Fibroblast of skin of right quadriceps (primary cell): Measurements from ENCODE around the gene UBN1.

Source experiments
- DNase-seq: peaks from one replicate; pipeline ENCODE4 v3.0.0-alpha.2; 2013

Gene UBN1, protein sequence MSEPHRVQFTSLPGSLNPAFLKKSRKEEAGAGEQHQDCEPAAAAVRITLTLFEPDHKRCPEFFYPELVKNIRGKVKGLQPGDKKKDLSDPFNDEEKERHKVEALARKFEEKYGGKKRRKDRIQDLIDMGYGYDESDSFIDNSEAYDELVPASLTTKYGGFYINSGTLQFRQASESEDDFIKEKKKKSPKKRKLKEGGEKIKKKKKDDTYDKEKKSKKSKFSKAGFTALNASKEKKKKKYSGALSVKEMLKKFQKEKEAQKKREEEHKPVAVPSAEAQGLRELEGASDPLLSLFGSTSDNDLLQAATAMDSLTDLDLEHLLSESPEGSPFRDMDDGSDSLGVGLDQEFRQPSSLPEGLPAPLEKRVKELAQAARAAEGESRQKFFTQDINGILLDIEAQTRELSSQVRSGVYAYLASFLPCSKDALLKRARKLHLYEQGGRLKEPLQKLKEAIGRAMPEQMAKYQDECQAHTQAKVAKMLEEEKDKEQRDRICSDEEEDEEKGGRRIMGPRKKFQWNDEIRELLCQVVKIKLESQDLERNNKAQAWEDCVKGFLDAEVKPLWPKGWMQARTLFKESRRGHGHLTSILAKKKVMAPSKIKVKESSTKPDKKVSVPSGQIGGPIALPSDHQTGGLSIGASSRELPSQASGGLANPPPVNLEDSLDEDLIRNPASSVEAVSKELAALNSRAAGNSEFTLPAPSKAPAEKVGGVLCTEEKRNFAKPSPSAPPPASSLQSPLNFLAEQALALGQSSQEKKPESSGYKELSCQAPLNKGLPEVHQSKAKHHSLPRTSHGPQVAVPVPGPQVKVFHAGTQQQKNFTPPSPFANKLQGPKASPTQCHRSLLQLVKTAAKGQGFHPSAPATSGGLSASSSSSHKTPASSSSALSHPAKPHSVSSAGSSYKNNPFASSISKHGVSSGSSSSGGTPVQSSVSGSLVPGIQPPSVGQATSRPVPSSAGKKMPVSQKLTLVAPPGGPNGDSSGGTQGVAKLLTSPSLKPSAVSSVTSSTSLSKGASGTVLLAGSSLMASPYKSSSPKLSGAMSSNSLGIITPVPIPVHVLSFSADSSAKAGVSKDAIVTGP (N-terminal part only)

DNA sequence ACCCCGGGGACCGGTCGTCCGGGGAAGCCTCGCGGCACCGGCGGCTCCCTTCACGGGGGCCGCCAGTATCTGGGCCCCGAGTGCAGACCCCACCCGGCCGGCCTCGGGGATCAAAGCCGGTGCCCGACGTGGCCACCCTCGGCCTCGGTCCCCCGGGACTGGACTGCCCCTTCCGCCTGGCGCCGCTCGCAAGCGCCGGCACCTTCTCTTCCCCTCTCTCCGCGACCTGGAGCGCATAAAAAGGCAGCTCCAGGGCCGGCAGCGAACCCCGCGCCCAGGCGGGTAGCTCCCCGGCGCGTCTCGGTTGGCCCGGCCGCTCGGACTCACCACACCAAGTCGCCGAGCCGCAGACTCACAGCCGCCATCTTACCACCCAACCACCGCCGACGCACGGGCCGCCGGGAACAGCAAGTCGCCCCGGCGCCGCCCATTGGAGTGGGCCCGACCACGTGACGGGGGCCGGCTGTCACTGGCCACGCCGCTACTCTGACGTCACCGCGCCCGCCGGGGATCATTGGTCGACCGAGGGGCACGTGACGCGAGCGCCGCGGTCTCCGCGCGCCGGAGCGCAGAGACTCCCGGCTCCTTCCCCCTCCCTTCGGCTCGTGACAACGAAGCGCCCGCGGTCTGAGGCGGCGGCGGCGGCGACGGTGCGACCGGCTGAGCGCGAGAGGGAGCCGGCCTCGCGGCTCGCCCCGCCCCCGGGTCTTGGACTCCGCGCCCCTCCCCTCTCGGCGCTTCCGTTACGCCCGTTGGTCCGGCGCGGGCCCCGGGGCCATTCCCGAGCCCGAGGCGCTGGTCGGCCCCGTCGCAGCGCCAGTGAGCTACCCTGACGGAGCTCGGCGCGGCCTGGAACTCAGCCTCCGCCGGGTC is at the start of gene UBN1, which contains the start of gene GLYR1:
TSS of gene UBN1 (plus strand) at position 581 of the 873 bp plus-strand sequence. CDS start 5,437 bp downstream, outside the sequence.
TSS of gene GLYR1 (minus strand) at position 388 of the 873 bp plus-strand sequence. CDS start at position 365, 23 bp downstream.
- peak; percentile 97 for DNase-seq

DNA sequence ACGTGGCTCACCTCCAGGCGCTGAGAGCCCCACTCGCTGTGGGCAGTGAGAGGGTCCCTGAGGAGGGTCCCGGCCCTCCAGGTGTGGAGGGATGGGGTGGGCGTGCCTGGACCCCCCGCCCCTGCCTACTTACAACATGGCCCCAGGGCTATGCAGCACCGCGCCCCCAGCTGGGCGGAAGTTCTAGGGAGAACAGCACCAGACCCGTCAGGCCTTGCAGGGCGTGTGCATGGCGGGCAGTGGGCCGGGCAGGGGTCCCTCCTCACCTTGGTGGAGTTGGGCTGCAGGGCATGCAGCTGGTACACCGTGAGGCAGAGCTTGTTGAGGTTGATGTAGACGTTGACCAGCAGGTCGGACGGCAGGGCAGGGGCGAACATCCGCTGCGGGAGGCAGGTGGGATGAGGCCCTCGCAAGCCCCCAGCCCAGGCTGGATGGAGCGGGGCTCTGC is 49.5 kb upstream of the UBN1 start:
- DNase-seq = no peak

DNA sequence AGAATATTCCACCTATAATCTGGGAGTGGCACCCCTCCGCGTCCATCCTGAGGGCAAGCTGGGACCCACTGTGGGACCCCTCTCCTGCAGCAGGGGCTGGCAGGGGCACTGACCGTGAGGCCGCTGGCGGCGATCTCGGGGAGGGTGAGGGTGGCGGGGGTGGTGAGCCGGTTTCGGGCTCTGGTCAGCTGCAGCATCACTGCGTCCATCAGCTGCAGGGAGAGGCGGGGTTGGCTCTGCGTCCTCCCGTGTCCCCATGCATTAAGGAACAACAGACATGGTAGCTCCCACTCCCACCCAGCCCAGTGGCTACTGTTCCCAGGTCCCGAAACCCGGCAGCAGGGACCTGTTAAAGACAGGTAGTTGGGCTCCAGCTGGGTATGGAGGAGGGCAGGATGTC is 48.8 kb upstream of the UBN1 start:
- DNase-seq = no peak

DNA sequence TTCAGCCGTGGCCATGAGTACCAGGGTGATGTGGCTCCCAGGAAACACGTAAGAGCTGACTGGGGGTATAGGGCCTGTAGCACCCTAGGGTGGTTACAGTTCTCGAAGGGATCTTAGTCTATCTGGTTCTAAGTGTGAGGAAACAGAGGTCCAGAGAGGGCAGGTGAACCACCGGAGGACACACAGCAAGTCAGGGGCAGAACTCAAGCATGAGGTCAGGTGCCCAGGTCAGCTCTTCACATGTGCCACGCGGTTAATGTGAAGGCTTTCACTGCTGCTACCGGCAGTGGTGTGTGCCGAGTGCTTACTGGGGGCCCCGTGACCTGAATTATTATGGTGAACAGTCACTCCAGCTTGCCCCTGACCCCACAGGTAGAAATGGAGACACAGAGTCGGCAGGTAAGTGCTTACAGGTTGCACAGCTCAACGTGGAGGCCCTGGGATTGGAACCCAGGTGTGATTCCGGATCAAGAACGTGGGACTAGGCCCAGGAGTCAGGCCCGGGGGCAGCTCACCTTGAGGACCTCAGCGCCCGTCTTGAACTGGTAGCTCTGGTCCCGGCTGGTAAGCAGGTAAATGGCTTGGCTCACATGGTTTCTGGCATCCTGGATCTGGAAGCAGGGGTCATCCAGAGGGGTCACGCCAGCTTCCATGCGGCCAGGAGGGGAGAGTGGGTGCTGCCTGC is 48.0 kb upstream of the UBN1 start:
- no peak for DNase-seq

DNA sequence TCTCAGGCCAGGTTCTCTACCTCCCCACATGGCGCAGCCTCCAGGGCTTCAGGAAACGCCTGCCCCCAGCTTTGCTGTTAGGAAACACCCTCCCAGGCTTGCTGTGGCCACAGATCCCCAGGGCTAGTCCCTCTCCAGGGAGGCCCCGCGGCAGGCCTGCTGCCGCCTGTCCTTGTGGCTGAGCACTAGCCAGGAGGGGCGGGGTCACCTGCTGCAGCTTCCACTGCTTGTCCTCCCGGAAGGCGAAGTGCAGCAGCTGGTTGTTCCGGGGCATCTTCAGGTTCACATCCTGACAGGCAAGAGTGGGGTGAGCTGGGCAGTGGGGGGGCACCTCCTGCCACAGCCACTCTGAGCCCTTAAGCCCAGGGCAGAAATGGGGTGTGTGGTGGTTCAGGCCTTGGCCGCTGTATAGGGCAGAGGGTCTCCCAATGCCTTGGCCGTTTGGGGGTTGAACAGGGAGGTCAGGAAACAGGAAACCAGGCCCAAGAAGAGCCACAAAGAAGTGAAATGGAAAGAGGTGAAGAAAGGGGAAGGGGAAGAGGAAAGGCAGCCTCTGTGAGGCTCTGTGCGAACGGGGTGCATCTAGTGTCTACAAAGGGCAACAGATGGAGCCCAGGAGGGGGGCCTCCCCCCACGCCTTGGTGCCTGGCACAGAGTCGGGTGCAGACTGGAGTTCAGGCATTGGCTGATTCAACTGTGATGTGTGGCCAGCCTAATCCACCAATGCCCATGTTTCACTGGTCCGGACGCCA is 46.8 kb upstream of the UBN1 start:
- no peak for DNase-seq

DNA sequence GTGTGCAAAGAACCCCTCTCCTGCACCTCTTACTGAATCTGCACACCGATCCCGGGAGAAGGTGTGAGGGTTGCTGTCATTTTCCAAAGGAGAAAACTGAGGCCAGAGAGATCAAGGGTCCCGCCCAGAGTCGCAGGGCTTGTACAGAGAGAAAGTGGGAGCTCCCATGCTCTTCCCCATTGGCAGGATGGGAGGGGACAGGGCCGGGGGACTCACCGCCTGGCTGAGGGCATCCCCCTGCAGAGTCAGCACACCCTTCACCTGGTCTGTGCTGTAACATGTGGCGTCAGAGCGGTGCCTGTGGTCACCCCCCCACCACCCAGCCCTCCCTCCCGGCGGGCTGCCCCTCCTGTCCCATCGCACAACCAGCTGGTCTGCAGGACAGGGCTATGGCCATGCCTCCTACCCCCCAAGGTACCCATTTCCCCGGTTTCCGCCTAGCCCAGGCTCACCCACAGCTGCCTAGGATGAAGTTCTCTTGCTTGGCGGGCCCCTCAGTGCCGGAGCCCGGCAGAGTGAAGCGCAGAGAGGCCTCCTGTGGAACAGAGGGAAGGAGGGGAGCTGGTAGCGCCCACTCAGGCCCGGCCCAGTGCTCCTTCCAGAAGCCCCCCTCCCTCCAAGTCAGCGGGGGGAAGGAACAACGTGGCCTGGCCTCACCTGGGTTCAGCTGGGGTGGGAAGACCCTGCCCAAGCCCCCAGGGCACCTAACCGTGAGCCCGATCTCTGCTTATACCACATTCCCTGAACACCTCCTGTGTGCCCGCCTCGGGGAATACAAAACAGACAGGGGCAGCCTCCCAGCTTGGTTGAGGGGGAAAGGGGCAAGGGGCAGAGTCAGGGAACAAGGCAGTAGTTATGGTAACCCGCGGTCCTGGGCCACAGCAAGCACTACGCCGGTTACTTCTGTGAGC is 46.0 kb upstream of the UBN1 start:
- DNase-seq = no peak

DNA sequence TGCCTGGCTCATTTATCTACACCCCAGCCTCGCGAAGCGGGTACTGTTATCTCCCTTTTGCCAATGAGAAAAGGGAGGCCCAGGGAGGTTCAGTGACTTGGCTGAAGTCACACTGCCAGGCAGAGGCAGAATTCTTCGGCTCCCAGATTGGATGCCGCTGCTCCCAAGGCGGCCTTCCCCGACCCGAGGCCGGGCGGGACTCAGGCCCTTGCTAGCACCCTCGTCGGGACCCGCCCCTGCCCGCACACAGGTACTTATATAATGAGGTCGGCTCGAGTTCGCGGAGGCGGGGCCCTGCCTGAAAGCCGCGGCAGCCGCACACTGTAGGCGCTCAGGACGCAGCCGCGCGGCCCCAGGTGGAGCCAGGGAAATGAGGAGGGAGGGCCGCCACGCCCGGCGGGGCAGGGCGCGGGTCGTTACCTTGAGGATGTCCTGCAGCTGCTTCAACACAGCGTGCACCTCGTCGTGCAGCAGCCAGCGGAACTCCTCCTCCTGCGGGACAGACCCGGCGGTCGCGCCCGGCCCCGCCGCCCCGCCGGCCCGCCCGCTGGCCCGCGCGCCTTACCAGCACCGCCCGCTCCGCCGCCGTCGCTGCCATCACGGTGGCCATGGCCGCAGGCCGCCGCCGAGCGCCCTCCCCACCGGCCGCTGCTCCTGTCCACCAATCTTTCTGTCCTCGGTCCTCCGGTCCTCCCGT is 45.2 kb upstream of the UBN1 start, which contains the start of gene ROGDI:
TSS of gene ROGDI (minus strand) at position 672 of the 697 bp plus-strand sequence. CDS start at position 610, 62 bp downstream.
- DNase-seq = peak; percentile 9

DNA sequence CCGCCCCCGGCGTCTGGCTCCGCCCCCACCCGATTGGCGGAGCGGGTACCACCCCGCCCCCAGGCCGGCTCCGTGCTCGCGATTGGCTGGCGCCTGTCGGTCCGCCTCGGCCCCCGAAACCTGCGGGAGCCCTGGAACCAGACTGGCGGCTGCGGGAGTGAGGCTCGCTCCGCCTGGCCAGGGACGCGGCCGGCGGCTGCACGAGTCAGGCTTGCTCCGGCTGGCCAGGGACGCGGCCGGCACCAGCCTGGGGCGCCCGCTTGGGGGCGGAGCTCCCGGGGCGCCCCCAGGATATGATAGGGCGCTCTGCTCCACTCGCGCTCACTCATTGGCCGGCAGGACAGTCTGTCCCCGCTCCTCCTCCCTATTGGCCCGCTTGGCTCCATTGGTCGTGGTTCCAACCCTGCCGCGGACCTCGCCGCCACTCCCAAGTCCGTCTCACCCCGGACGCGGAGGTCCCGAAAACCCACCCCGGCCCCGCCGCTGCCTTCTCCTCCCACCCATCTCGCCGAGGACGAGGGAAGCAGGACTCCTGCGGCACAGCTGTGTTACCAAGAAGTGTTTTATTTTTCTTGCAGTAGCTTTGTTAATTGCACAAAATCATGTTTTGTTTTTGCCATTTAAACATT is 44.5 kb upstream of the UBN1 start:
- DNase-seq = peak; percentile 90

DNA sequence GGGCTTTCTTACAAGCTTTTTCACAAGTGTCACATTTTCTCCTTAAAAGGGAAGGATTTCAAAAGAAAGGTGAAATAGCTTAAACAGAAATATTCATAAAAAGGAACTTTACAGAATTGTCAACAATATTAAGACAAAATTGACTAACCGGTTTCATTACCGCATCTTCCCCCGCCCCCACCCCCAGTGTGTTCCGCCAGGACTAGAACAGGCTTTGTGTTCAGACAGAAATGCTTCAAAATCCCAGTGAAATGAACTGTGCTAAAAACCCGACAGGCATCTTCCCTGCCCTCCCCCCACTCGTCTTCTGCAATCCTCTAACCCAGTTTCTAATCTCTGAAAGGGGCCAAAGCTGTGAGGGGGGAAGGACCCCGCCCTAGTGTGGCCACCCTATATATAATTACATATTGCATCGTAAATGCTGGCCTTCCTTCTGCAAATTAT is 43.9 kb upstream of the UBN1 start:
- DNase-seq = peak; percentile 22

DNA sequence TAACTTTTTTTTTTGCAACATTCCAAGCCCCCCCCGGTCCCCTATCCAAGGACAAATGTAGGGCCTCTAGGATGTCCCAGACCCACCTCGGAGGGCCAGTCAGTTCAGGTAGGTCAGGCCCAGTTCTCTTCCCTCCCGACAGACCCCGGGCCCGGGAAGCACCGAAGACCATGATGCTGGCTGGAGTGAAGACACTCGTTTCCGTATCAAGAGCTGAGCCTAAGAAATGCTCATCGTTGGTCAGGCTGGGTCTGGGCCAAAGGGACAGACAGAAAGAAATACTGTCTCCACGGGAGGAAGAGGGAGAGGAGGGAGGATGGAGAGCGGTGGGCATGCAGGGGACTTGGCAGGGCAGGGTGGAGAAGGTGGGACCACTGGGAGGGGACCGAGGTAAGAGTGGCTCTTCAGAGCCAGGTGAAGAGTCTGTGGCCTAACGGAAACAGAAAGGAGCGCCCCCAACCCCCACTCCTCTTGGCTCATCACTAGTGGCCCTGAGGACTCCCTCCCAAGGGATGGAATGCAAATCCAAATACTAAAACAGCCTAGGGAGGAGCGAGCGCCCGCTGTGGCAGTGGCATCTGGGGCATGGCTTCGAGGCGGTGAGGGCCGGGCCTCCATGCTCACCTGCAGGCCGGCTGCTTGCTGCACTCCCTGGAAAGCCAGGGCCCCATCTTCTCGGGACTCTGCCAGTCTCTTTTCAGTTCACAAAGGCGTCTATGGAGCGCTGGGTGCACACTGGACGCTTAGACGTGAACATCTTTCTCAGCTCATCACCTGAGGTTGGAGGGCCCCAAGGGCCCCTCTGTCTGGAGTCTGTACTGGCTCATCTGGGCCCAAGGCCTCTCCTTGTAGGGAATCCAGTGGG is 43.2 kb upstream of the UBN1 start:
- no peak for DNase-seq

DNA sequence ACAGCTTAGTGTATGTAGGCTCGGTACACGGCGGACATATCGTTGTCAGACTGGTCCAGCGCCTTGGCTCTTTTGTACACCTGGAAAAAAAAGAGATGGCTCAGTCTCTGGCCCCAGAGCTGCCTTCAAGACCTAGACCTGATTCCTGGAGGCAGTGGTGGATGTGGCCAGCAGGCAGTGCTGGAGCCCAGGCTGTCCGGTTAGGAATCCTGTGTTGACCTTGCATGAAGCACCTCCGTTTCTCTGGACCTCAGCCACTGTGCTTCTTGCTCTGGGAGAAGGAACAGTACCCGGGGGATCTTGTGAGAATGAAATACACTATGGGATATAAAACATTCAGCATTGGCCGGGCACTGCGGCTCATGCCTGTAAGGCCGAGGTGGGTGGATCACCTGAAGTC is 42.0 kb upstream of the UBN1 start:
- DNase-seq = no peak

DNA sequence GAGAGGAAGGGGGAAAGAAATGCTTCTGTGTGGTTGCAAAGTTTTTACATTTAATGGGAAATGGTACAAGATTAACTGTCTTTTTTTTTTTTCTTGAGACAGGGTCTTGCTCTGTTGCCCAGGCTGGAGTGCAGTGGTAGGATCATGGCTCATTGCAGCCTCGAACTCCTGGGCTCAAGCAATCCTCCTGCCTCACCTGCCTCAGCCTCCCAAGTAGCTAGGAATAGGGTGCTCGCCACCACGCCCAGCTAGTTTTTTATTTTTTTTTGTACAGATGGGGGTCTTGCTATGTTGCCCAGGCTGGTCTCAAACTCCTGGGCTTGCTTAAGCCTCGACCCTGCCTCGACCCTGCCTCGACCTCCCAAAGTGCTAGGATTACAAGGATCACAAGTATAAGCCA is 41.0 kb upstream of the UBN1 start:
- no peak for DNase-seq

DNA sequence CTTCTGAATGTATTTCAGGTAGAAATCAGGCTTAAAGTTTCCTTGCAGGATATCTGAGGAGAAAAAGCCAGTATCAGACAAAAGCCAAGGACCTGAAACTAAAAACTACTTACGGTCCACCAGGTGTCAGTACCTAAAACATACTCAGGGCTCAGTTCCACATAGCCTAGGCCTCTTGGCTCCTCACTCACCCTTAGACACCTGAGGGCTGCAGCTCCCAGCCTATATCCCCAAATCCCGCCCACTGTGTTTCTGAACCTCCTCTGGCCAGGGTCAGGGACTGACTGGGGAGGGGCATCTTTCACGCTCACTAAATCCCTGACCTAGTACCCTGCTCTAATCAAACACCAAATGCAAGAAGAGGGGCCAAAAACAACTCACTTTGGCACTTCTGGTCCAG is 36.0 kb upstream of the UBN1 start:
- DNase-seq = no peak

DNA sequence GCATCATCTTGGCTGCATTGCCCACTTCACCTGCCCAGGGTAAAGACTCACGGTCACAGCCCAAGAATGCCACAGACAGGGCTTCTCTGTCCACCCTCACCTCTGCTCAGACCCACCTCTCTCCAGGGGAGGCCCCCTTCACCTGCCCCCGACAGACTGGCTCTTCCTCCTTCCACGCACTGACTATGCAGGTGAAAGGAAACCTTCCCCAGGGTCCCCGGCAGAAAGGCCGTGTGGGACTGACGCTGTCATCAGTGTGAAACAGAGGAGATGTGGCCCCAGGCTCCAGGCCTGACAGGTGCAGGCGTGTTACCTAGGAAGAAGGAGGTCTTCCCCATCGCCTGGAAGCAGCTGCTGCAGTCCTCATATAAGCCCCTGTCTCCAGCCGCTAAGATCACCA is 35.5 kb upstream of the UBN1 start:
- DNase-seq = no peak

DNA sequence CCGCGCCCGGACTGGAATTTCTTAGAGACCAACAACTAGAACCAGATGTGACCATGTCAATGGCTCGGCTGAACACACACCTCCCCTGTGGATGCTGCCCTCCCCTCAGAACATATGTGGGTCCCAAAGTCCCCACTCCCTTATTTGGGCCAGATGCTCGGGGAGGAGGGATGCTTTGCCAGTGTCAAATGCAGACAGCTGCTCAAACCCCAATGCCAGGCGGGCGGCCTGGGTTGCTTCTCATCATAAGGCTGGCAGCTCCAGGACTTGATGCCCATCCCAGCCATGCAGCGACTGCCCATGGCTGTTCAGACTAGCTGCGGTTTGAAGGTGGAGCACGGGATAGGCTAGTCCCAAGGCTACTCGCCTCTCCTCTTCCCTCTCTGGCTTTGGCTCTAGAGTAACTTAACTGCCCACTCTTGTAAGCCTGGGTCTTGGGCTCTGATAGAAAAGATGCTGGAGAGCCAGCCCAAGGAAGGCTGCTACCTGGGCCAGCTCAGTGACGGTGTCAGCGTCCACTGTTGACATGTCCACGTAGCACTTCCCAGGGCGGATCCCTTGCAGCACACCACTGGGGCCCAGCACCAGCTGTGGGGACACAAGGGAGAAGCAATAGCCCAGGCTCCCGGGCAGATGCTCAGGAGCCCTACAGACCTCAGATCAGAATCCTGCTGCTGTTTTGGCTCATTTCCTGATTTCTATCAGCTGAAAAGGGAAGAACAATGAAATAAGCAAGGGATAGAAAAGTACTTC is 33.9 kb upstream of the UBN1 start:
- no peak for DNase-seq

DNA sequence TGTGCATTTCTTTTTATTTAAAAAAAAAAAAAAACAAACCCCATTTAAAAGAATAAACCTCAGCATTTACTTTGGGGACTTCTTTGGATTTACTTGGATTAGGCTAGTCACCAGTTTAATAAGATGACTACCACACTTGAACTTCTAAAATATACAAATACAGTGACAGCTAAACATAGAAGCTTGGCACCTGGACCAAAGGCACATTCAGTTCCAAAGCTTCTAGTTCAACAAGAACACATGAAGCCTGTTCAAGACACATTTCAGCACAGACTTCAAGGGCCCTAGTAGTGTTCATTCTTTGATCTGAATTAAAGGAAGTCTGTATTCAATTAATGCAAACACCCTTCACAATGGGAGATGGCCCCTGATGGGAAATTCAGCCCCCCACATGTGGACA is 33.2 kb upstream of the UBN1 start:
- DNase-seq = no peak
